ENCODE measurements around the gene SIGLEC6.
"Not testable (repeated sequence)": the region's sequence is repeated elsewhere in the genome, so short reads cannot be mapped to it uniquely, and the experiment has no call there.

The SIGLEC6 gene

DNA sequence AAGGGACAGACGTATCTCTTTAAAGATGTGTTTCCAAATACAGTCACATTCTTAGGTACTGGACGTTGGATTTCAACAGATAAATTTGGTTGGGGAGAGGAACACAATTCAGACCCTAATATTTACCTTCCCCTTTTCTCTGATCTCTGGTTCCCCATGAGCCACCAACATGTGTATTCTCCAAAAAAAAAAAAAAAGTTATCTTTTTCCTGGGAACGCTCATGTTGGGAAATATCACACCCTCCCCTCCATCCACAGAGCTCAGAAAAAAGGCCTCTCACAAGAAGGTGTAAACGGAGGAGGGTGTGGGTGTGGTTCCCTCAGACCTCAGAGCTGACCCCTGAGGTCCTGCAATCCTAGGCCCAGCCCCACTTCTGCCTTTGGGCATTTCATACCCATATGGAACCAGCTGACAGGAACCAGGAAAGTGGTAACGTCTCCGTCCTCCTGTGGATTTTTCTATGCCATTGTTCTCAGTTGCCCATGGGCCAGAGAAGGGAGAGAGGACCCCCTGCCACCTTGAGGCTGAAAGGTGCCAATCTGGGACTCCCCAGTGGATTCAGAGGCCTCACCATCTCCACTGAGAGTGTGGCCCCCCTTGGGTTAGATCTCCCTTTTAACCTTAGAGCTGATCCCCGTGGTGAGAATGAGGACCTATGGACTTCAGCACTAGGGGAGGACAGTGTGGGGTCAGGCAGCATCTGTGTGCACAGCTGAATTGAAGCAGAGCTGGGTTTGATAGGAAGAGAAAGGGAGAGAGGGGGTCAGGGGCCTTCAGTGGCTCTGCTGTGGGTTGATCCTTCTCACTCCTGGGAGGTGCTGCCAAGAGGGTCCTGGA lies 21.4 kb downstream of the SIGLEC6 start:
- DNase-seq (ENCODE audit: low read depth in 2 of 2) = no peak

DNA sequence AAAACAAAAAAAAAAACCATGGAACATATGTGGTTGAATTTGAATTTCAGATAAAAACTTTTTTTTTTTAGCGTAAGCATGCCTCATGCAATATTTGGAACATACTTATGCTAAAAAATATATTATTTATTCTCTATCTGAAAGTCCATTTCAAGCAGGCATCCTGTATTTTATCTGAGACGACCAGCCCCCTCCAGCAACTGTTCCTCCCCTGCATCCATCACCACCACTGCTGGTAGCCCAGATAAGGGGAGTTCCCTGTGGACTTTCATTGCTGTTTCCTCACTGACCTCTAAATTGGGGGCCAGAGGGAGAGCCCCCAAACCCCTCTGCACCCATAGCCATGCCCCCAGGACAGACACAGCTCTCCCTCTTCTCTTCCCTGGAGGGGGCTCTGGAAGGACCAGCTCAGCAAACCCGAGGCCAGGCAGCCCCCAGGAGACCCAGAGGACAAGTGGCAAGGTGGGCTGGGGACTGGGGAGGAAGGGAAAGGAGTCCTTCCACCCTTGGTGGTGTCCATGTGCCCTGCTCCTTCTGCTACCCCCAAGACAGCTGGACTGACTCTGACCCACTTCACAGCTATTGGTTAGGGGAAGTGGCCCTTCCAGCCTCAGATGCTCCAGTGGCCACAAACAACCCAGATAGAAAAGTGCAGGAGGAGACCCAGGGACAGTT lies 23.3 kb downstream of the SIGLEC6 start:
- no peak for DNase-seq (ENCODE audit: low read depth in 2 of 2)

DNA sequence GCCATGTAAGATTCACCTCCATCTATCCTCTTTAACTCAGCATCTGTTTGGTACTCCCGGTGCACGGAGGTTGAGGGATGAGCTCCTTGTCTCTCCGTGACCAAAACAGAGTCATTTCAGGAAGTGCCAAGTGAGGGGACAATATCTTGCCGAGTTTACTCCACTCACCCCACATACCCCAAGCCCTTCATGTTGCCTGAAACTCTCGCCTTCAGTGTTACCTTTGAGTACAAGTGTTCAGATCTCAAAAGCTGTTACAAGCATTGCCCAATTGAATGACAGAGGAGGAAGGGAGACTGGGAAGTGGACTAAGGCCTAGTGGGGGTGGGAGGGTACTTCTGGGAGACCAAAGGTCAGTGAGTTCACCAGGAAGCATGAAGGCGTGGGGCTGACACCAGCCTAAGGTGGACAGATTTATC lies 23.8 kb downstream of the SIGLEC6 start:
- DNase-seq (ENCODE audit: low read depth in 2 of 2) = no peak

DNA sequence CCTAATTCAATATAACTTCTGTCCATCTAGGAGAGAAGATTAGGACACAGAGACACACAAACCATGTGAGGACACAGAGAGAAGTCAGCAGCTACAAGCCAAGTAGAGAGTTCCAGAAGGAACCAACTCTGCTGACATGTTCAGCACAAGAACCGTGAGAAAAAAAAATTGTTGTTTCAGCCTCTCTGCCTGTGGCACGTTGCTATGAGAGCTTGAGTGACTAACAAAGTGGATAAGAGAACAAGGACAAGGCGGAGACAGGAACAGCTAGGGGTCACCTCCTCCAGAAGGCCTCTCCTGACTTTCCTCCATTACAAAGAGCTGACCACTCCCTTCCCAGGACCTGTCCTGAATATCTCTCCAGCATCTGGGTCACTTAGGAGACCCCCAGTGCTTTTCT lies 24.3 kb downstream of the SIGLEC6 start:
- no peak for DNase-seq (ENCODE audit: low read depth in 2 of 2)

DNA sequence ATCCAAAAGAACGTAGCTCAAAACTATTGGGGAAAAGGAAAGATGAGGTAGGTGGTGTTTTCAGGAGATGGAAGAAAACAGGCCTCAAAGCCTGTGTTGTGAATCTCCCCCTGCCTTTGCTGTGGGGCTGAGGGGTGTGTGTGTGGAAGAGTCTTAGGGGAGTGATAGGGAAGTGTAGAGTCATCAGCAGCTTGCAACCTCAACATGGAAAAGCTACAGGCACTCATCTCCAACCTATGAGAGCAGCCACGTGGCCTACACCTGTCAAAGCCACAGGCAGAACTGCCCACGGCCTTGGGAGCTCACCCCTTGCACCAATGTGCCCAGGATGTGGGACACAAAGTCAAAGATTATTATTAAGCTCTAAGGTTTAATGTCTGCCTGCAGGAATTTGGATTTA lies 25.6 kb downstream of the SIGLEC6 start:
- DNase-seq (ENCODE audit: low read depth in 2 of 2) = no peak

DNA sequence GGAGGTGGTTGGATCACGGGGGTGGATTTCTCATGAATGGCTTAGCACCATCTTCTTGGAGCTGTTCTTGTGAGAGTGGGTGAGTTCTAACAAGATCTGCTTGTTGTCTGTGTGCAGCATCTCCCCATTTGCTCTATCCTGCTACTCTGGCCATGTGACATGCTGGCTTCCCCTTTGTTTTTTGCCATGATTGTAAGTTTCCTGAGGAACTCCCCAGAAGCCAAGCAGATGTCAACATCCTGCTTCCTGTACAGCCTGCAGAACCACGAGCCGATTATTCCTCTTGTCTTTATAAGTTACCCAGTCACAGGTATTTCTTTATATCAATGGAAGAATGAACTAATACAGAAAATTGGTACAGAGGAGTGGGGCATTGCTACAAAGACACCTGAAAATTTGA lies 27.6 kb downstream of the SIGLEC6 start:
- DNase-seq (ENCODE audit: low read depth in 2 of 2) = no peak

DNA sequence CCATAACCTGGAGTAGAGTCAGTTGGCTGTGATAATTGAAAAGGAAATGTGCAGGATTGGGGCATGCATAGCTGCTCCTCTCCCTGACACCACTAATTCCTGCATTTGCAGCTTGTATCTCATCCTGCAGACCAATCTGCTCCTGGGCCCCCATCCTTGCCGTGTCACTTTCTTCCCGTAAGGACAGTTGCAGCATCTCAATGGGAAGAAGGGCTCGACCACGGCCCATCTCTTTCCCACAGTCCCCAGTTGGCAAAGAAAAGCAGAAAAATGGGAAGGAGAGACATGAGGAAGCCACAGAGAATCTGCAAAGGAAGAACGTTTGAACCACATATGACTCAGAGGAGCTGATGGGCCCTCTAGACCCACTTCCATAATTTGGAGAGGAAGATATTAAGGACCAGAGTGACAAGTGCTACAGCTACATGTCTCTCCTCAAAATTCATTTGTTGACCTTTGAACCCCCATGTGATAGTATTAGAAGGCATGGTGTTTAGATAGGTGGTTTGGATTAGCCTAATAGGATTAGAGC lies 28.1 kb downstream of the SIGLEC6 start:
- no peak for DNase-seq (ENCODE audit: low read depth in 2 of 2)

DNA sequence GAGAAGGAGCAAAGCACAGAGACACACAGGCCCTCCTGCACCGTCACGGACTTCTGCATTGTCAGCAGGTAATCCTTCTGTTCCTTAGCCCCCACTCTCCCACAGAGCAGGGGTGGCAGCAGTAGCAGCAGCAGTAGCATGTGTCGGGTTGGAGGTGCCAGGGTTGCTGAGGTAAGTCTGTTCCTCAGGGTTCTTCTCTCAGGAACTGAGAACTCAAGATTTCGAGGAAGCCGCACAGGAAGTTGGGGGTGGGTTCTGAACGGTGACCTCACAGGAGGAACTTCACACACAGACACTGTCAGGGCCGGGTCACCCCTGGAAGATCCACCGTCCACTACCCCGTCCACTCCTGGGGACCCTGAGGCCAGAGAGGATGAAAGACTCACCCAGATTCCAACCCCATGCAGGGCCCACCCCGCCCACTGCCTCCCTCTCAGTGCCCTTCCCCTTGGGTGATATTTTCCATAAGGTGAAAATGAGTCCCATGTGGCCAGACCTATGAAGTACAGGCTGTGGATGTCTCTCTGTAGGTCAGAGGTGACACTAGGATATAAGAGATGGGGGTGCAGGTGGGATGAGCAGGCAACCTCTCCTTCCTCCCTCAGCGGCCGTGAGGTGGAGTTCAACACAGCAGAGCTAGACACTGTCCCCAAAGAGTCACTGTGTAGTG lies 29.7 kb downstream of the SIGLEC6 start, which contains the start of gene SIGLEC12:
Gene SIGLEC12 (minus strand): TSS at position 207 of the 670 bp plus-strand sequence. CDS start 67 bp downstream, at position 140.
- no peak for DNase-seq (ENCODE audit: low read depth in 2 of 2)

DNA sequence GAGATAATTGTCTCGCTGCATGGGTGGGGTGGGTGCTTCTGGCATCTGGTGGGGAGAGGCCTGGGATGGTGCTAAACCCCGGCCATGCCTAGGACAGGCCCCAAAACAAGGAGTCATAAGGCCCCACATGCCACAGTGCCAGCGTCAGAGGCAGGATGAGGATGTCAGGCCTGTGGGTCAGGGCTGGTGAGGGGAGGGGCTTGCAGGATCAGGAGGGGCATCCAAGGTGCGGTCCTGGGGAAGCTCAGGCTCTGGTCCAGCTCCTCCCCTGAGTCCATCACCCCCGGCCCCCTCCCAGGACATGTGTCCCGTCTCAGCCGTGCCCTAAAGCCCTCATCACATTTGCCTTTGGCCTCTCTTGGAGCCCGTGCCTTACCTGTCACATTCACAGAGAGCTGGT lies 30.5 kb downstream of the SIGLEC6 start:
- DNase-seq (ENCODE audit: low read depth in 2 of 2) = not testable (repeated sequence)

DNA sequence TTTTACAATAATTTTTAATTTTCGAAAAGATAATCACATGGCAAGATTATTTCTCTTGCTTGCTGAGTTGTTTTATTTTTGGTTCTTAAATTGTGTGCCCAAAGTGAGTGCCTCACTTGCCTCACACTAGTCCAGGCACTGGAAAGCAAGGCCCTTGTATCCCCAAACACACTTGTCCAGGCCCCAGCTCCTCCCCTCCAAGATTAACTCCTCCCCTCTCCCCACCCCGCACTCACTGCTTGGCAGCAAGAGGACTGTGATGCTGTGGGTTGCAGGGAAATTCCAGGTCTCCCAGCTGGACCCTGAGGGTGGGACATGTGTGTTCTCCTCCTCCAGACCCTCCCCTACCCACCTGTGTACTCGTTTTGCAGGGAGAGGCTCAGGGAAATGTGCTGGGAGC lies 33.8 kb downstream of the SIGLEC6 start:
- no peak for DNase-seq (ENCODE audit: low read depth in 2 of 2)

DNA sequence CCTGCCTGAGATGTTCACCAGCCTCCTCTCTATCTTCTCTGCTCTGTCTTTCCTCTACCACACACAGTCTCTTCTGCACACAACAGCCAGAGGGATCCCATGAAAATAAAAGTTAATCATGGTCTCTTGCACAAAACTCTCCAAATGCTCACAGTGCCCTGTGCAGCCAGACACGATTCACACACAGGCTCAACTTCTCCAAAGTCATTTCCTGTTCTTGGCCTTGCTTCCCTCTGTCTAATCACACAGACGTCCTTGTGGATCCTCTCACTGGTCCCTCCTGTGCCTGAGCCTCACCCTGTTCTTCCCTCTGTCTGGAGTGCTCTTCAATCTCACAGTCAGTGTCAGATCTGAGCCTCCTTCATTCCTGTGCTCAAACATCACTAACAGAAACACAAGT lies 37.7 kb downstream of the SIGLEC6 start:
- no peak for DNase-seq (ENCODE audit: low read depth in 2 of 2)

DNA sequence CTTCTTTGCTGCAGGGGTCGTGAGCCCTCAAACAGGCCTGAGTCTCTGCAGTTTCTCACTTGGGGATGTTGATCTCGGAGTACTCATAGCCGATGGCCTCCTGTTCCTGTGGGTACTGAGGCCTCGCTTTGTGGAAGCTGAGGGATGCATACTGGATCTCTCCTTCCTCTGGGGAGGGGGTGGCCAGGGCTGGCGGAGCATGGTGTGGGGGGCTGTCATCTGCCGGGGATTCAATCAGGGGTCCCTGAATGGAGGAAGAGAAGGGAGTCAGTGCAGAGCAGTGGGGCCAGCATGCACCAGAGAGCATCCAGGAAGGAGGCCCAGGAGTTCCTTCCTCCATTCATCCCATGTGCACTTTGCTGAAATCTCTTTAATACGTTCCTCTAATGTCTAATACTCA lies 39.9 kb downstream of the SIGLEC6 start:
- DNase-seq (ENCODE audit: low read depth in 2 of 2) = no peak

DNA sequence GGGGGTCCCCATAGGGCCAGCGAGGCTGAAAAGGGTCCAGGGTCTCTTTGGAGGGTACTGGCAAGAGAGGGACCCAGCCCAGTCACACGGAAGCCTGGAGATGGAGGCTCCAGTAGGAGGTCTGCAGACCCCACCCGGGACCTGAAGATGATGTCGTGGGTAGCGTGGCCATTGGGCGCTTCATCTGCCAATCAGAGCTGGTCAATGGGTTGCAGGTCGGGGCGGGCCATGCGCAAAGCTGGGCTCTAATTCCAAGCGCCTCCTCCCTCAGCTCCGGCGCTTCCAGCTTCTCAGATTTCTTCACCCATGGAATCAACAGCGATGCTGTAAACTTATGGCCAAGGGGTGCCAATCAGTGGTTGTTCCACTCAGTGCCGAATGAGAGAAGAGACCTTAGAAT lies 40.8 kb downstream of the SIGLEC6 start:
- no peak for DNase-seq (ENCODE audit: low read depth in 2 of 2)

DNA sequence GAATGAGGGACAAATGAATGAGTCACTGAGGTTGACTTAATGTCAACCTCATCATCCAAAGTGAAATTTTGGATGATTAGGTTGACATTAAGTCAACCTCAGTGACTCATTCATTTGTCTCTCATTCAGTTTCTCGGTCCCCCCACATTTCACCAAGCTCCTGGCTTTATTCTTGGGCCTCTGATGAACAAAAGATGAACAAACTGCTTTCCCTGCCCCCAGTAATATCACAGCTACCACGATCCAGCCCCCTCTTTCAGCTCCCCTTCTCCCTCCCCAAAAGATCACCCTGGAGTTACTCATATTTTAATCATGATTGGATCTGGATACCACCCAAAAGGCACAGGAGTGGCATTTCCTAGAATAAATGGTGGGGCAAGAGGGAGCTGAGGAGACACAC lies 42.4 kb downstream of the SIGLEC6 start:
- no peak for DNase-seq (ENCODE audit: low read depth in 2 of 2)

DNA sequence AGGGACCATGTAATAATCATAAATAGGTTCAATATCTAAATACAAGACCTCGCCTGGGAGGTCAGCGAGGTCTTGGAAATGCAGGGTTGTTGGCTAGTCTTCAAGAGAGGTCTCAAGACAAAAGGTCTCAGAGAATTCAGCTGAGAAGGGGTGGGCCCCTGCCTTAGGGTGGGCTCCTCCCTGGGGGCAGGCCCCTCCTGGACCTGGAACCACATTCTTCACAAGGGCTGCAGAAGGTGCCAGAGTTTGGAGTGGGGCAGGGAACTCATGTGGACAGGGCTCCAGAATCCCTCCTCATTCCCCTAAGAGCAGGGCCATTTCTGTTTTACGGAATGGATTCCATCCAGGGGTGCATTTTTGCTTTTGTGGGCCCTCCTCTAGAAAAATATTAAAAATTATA lies 43.0 kb downstream of the SIGLEC6 start:
- DNase-seq (ENCODE audit: low read depth in 2 of 2) = no peak

DNA sequence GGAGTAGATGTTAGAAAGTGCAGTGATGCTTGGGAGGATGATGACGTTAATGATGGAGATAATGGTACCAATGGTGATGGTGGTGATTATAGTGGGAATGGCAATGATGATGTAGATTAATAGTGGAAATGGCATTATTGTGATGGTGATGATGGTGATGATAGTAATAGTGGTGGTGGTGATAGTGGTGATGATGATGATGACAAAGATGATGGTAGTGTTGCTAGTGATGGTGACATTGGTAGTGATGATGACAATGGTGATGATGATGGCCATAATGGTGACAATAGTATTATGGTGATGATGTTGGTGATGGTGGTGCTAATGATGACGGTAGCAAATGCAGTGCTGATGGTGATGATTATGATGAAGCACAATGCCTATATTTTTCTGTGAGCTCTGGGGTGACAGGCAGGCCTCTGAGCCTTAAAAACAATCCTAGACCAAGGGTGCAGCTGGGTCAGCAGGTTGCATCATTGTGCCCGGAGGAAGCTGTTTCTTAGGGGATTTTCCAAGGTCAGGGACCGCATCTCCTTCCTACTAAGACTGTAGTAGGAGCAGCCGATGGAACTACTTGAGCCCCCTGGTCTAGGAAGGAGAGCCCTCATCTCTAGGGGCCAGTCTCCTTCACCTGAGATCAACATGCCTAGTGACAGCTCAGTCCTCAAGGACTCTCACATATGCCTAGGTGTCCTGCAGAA lies 45.4 kb downstream of the SIGLEC6 start:
- DNase-seq (ENCODE audit: low read depth in 2 of 2) = no peak

DNA sequence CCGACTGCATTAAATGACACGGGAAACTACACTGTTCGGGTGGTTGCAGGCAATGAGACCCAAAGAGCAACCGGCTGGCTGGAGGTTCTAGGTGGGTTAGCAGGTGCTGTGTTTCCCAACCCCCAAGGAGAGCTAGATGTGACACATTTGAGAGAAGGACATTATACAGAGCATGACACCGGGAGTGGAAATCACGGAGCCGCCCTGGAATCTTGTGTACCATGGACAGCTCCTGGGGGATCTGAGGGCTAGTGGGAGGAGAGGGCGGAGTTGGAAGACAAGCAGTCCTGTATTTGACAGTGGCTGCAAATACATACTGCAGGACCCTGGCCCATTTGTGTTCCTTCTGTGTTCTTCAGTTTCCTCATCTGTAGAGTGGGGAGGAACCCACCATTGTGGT lies 50.9 kb downstream of the SIGLEC6 start:
- DNase-seq (ENCODE audit: low read depth in 2 of 2) = peak in 1 of 2 experiments; percentile 11

DNA sequence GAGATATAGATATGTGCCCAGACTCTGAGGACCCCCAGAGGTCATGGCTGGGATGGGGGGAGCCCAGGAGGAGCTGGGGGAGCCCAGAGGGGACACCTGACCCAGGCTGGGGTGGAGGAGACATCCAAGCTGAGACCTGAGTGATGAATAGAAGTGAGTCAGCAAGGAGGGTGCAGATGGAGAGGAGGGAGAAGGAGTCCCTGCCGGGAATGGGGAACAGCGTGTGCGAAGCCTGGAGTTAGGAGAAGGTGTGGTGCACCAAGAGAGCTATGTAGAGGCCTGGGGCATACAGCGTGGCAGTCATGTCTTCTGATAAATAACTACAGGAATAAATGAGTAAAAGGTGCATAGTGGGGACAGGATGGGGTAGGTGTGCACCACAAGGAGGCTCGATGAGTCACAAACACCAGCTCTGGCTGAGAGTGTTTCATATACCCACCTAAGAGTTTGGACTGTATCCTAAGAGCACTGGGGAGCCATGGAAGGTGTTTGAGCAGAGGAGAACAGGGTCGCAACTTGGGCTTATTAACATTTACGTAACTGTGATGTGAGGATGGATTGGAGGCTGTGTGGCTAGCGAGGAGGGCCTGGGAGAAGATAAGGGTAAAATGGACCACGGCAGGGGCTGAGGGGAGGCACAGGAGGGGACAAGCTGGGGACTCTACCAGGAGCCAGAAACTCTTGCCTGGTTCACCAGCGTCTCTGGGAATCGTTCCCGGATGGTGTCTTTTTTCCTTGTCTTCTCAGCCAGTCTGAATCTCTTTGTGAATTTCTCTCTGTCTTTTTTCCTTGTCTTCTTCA lies 51.7 kb downstream of the SIGLEC6 start:
- peak in 1 of 2 experiments; percentile 10 for DNase-seq (ENCODE audit: low read depth in 2 of 2)

DNA sequence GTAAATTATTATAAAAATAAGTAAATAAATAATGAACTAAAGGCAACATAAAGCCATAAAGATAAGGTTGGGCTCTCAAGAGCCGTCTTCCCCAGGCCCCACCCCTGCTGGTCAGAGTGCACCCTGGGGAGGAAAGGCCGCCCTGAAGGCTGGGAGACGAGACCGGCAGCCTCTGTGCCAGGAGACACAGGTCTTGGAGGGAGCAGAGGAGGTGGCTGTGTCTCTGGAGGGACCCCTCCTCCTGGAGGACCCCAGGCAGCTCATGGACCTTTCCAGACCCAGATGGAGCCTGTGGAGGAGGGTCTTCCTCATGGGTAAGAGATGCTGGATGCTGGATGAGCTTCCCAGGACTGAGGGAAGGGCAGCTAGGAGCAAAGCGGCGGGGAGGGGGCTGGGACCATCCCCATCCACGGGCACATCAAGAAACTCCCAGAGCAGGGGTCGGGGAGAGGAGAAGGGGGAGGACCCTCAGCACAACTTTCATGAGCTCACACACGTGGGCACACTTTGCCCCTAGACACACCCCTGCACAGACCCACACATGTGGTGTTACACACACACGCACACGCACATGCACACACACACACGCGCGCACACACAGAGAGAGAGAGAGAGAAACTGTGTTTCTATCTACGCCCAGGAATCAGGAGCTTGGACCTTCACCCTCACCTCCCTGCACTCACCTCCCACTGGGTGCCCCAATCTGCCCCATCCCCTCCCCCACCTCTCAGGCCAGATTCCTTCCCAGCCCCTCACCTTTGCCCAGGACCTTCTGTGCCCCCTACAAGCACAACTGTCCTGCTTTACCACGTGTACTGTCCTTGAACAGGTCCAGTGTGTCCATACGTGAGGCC lies 52.9 kb downstream of the SIGLEC6 start, which contains the start of gene CEACAM18:
Gene CEACAM18 (plus strand): TSS at position 159 of the 854 bp plus-strand sequence.
- no peak for DNase-seq (ENCODE audit: low read depth in 2 of 2)

DNA sequence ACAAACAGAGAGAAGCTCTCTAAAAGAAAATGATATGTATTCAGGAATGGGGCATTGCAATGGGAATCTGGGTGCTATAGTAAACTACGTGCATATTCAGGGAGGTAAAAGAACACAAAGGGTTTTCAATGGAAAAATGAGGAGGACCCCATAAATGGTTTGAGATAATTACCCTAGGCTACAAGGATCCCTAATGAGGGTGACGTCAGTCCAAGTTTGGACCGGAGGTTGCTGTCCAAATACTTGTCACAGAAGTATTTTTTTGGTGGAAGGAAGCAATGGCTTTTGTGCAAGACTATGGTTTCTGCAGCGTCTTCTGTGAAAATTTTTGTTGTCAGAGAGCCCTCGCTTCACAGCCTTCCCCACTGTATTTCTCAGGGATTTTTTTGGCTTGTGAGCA lies 54.1 kb downstream of the SIGLEC6 start:
- DNase-seq (ENCODE audit: low read depth in 2 of 2) = no peak
